ENCODE results near the gene ARHGEF25. TPM values are rescaled to one million over a fixed set of nuclear protein-coding genes. Genes with fewer than 3 reads are reported as not detected.
"Not testable (repeated sequence)": the region's sequence is repeated elsewhere in the genome, so short reads cannot be mapped to it uniquely, and the experiment has no call there.

The ARHGEF25 gene
- total RNA-seq, 1 donor from 2014 or later, result 1.5 TPM

DNA sequence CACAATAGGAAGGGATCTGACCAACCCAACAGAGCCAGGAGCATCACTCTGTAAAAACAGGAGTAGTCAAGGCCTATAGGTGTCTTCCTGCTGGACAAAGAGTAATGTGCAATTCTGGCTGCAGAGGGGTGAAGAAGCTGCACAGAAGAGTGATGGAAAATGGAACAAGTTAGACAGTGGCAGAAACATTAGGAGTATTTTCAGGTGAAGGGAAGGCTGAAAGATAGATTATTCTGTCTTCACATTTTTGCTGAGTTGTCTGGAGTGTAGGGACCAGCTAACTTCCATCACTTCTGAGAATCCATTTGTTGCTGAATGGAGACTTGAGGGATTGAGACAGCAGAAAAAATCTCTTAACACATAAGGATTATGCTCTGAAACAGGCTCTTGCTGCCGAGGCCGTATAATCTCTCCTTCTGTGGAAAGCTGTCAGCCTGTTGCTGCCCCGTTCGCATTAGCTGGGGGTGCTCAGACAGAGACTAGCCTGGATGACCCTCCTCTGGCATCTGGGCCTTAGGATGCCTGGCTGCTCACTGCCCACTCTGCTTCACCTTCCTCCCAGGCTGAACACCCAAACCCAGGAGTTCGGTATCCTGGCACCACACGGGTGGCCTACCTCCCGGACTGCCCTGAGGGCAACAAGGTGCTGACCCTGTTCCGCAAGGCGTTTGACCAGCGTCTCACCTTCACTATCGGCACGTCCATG, 3.1 kb upstream of the ARHGEF25 start:
- ATAC-seq, result no peak
- no peak for DNase-seq (ENCODE audit: low spot score)

- no peak for DNase-seq (ENCODE audit: low spot score)
- ATAC-seq, result no peak
Measured at GRCh38 chr12:57609101-57609780, 2.0 kb upstream of the ARHGEF25 start.

GRCh38 chr12:57609781-57610553, 1.3 kb upstream of the ARHGEF25 start:
- ATAC-seq (no peak), DNase-seq (ENCODE audit: low spot score) (no peak)

- DNase-seq (ENCODE audit: low spot score) (no peak), ATAC-seq (peak; percentile 20)
Measured at GRCh38 chr12:57610554-57611107, 604 bp upstream of the ARHGEF25 start.

DNA sequence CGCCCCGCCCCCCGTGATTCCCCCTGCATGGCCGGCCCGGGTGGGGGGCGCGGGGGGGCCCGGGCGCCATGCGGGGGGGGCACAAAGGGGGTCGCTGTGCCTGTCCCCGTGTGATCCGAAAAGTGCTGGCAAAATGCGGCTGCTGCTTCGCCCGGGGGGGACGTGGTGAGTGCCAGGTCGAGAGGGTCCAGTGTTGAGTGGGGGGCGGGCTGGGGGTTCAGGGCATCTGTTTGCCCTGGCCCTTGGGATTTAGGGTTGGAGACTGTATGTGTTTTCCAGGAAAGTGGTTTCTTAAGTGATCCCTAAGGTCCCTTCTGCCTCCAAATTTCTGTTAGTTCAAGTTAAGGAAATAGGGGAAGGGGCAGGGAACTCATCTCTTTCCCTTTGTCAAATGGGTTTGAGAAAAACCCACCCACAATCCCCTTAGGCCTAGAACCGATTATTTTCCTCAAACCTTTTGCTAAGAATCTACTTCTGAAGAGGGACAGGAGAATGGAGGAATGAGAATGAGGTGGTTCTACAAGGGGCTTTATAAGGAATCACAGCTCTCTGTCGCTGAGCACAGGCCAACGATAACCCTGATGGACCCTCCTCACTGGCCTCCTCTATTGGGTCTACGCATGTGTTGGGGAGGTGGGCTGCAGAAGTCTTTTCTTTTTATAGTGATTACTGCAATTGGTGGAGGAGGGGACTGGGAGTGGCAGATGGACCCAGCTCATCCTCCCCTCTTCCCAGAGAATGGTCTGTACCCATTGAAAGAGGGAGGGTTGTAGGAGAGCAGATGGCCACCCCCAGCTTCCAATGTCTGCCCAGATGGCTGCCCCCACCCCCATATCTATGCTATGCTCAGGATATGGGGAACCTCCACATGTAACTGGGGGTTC, 834 bp downstream of the ARHGEF25 start:
- DNase-seq (ENCODE audit: low spot score), result no peak
- ATAC-seq, result no peak

GRCh38 chr12:57612711-57613426, 1.6 kb downstream of the ARHGEF25 start:
- DNase-seq (ENCODE audit: low spot score) (no peak), ATAC-seq (no peak)

DNA sequence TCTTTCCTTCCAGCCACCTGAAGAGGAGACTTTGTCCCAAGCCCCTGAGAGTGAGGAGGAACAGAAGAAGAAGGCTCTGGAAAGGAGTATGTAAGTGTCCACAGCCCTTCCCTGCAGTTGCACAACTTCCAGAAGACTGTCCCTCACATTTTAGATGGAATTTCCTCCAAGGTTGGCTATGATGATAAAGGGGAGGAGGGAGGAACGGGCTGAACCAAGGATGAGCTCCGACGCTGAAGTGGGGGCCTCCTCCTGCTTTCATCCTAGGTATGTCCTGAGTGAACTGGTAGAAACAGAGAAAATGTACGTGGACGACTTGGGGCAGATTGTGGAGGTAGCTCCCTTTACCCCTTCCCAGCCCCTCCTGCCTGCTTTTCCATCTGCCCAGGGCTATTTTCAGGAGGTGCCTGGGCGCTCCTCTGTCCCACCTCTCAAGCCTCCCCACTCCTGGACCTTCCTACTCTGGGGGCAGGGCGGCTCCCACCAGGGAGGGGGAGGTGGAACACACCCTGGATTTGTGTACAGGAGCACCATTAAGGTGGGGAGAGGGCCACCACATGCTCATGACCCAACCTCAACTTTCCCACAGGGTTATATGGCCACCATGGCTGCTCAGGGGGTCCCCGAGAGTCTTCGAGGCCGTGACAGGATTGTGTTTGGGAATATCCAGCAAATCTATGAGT, 2.3 kb downstream of the ARHGEF25 start:
- DNase-seq (ENCODE audit: low spot score), result no peak
- ATAC-seq, result no peak

DNA sequence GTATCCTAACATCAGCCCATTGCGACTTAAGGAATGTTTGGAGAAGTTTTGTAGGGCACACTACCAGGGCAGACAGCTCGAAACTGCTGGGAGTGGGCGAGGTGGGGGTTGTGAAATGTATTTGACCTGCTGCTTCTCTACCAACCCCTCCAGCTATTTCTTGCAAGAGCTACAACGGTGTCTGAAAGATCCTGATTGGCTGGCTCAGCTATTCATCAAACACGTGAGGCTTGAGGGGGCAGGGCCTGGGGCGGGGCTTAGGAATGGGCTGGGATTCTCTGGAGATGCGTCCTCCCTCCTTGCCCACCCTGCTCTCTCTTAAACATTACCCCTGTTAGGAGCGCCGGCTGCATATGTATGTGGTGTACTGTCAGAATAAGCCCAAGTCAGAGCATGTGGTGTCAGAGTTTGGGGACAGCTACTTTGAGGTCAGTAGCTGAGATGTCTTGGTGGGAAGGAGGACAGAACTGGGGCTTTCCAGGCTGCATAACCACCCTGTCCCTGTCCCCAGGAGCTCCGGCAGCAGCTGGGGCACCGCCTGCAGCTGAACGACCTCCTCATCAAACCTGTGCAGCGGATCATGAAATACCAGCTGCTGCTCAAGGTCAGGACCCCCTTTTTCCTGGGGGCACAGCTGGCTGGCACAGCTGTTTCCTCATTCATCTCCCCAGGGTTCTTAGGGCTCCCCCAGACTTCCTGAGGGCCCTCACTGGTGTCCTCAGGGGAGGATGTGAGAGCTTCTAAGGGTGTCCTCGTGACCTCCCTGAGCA, 3.1 kb downstream of the ARHGEF25 start:
- ATAC-seq (no peak), DNase-seq (ENCODE audit: low spot score) (no peak)

- DNase-seq (ENCODE audit: low spot score) (no peak), ATAC-seq (no peak)
Measured at GRCh38 chr12:57614948-57615500, 3.8 kb downstream of the ARHGEF25 start.

DNA sequence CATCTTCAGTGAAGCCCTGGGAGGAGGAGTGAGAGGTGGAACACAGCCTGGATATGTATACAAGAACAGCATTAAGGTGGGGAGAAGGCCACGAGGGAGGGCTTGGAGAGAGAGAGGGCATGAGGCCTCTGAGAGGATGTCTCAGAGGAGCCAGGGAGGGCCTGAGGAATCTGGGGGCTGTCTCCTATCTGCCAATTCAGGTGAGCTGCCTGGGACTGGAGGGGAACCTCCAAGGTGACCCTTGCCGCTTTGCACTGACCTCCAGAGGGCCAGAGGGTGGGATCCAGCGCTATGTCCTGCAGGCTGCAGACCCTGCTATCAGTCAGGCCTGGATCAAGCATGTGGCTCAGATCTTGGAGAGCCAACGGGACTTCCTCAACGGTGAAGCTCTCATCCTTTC, 4.4 kb downstream of the ARHGEF25 start:
- no peak for ATAC-seq
- DNase-seq (ENCODE audit: low spot score), result no peak

DNA sequence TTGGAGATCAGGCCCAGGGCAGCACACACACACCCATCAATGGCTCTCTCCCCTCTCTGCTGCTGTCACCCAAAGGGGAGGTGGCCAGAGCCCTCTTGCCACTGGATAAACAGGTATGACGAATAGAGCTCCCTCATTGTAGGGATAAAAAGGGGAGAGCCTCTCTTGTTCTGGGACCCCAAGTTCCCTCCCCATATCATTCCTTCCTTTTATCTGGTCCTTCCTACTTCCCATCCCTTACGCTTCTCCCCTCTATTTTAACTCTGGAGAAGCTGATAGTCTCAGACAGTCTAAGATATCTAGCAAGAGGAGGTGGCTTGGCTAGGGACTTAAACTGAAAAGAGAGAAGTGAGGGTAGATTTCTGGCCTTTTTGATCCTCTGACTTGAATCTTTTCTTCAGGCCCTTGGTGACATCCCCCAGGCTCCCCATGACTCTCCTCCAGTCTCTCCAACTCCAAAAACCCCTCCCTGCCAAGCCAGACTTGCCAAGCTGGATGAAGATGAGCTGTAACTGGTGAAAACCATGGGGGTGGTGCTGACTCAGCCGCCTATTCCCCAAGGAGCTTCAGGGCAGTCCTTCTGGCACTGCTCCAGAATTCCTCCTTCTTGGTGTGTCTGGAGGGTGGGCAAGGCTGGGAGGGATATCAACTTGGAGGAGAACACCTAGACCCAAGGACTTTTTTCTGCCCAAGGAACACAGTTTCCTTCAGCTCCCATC, 5.3 kb downstream of the ARHGEF25 start:
- DNase-seq (ENCODE audit: low spot score) (no peak), ATAC-seq (no peak)

- no peak for DNase-seq (ENCODE audit: low spot score)
- ATAC-seq, result no peak
Measured at GRCh38 chr12:57617942-57618341, 6.7 kb downstream of the ARHGEF25 start.

- ATAC-seq, result not testable (repeated sequence)
Measured at GRCh38 chr12:57618431-57618830, 7.2 kb downstream of the ARHGEF25 start.

GRCh38 chr12:57618966-57619433, 7.8 kb downstream of the ARHGEF25 start:
- ATAC-seq, result no peak

More at GRCh38 chr12:57618431-57618830, 7.2 kb downstream of the ARHGEF25 start:
- not testable (repeated sequence) for DNase-seq (ENCODE audit: low spot score)

DNA sequence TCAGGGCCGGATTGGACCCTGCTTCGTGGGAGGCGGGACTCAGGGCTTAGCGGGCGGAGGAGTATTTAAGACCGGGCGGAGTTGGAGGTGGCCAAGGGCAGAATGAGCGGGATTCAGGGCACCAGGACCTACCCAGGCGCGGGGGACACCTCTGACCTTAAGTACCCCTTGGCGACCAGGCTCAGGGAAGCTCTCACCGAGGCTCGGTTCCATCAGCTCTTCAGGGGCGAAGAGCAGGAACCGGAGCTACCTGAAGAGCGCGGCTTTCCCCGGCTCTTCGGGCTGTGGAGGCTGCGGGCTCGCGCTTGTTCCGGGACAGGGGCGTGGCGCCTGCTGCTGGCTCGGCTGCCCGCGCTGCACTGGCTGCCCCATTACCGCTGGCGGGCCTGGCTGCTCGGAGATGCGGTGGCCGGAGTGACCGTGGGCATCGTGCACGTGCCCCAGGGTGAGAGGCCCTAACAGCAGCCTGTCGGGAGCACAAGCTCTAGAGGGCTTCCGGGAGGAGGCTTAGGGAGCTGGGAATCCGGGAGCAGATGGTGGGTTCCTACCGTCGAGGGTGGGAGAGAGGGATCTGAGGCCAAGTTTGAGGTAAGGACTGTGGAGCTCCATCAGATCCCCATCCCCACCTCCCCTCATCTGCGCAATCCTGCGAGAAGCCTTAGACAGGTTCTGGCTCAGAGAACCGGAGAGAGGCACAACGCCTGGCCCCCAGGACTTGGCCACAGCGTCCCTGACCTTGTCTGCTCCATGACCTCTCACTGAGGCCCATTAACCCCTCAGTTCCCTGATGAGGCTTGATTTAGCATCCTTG, 8.4 kb downstream of the ARHGEF25 start:
- ATAC-seq, result peak; percentile 63
- DNase-seq (ENCODE audit: low spot score), result no peak

More at GRCh38 chr12:57618966-57619433, 7.8 kb downstream of the ARHGEF25 start:
- no peak for DNase-seq (ENCODE audit: low spot score)

GRCh38 chr12:57620245-57620935, 9.2 kb downstream of the ARHGEF25 start:
- ATAC-seq (no peak), DNase-seq (ENCODE audit: low spot score) (no peak)

Measured in left lobe of liver (tissue), 2 donors.